ENCODE measurements around the gene KHDC4. TPM values are rescaled to one million over a fixed set of nuclear protein-coding genes. Genes with fewer than 3 reads are reported as not detected.

KHDC4 gene
- total RNA-seq, 4 donors from 2014 or later, result 46.8 to 82.8 (median 67.7) TPM

- H3K27me3 ChIP-seq, result no peaks in the 10 kb centered on the region
- H3K4me3 ChIP-seq, result no peak overlapping the region
- TF ChIP-seq POLR2A (IDR thresholded peaks at IDR 0.05) (no peak), CTCF (IDR thresholded peaks at IDR 0.05) (no peak), EP300 (IDR thresholded peaks at IDR 0.05) (no peak)
- peaks cover 0 to 12% (median 5%) of the 10 kb centered on the region in 4 donors for H3K4me1 ChIP-seq
- DNase-seq (ENCODE audit: low spot score in 2 of 2), result no peak
- H3K9me3 ChIP-seq, result no peaks in the 10 kb centered on the region
- peaks cover 3 to 100% (median 62%) of the 10 kb centered on the region in 3 donors for H3K36me3 ChIP-seq
- no peak overlapping the region for H3K27ac ChIP-seq
- 91% methylated on average over 12 of the region's 12 CpGs for WGBS, 2 donors
Observed at GRCh38 chr1:155957411-155957915, 23.2 kb upstream of the KHDC4 start.

GRCh38 chr1:155954645-155955044, 20.4 kb upstream of the KHDC4 start:
- no peaks in the 10 kb centered on the region for H3K4me1 ChIP-seq
- TF ChIP-seq CTCF (IDR thresholded peaks at IDR 0.05), result no peak
- TF ChIP-seq EP300 (IDR thresholded peaks at IDR 0.05), result no peak
- TF ChIP-seq POLR2A (IDR thresholded peaks at IDR 0.05), result no peak
- WGBS, 2 donors, result 95 to 99% methylated on average over 3 of the region's 3 CpGs
- H3K27ac ChIP-seq, result no peak overlapping the region
- H3K27me3 ChIP-seq, result no peaks in the 10 kb centered on the region
- no peaks in the 10 kb centered on the region for H3K9me3 ChIP-seq
- no peak for DNase-seq (ENCODE audit: low spot score in 2 of 2)
- H3K36me3 ChIP-seq, result peaks cover 2 to 100% (median 68%) of the 10 kb centered on the region in 3 donors
- no peak overlapping the region for H3K4me3 ChIP-seq

GRCh38 chr1:155952505-155952890, 18.3 kb upstream of the KHDC4 start:
- 91 to 92% methylated on average over 13 of the region's 13 CpGs for WGBS, 2 donors
- Histone ChIP-seq H3K27ac (peak overlapping the region in 2 of 4 donors; percentile 17 to 55), H3K27me3 (no peaks in the 10 kb centered on the region)

GRCh38 chr1:155951753-155952504, 17.7 kb upstream of the KHDC4 start:
- 85 to 94% methylated on average over 6 of the region's 6 CpGs for WGBS, 2 donors

More at GRCh38 chr1:155952505-155952890, 18.3 kb upstream of the KHDC4 start:
- H3K9me3 ChIP-seq, result no peaks in the 10 kb centered on the region
- no peak overlapping the region for H3K4me3 ChIP-seq
- DNase-seq (ENCODE audit: low spot score in 2 of 2), result no peak
- peaks cover 0 to 4% (median 0%) of the 10 kb centered on the region in 4 donors for H3K4me1 ChIP-seq
- no peak for TF ChIP-seq CTCF (IDR thresholded peaks at IDR 0.05)
- no peak for TF ChIP-seq EP300 (IDR thresholded peaks at IDR 0.05)
- no peak for TF ChIP-seq POLR2A (IDR thresholded peaks at IDR 0.05)
- H3K36me3 ChIP-seq, result peaks cover 2 to 100% (median 67%) of the 10 kb centered on the region in 3 donors

More at GRCh38 chr1:155951753-155952504, 17.7 kb upstream of the KHDC4 start:
- peaks cover 2 to 100% (median 66%) of the 10 kb centered on the region in 3 donors for H3K36me3 ChIP-seq
- H3K27ac ChIP-seq, result peak overlapping the region in 2 of 4 donors; percentile 17 to 55
- no peaks in the 10 kb centered on the region for H3K27me3 ChIP-seq
- no peak overlapping the region for H3K4me3 ChIP-seq
- H3K9me3 ChIP-seq, result no peaks in the 10 kb centered on the region
- peaks cover 0 to 8% (median 0%) of the 10 kb centered on the region in 4 donors for H3K4me1 ChIP-seq
- DNase-seq (ENCODE audit: low spot score in 2 of 2), result no peak
- TF ChIP-seq EP300 (IDR thresholded peaks at IDR 0.05) (no peak), POLR2A (IDR thresholded peaks at IDR 0.05) (no peak), CTCF (IDR thresholded peaks at IDR 0.05) (no peak)

All from tibial nerve (tissue), 4 donors.